Transverse colon (tissue), 4 donors: ENCODE measurements around the gene IMMP2L. TPM values are rescaled to one million over a fixed set of nuclear protein-coding genes. Genes with fewer than 3 reads are reported as not detected.

ENCODE experiments used
- DNase-seq: peaks from one replicate; pipeline ENCODE4 v3.0.0-alpha.2; 2019
- H3K27ac ChIP-seq, 4 donors: fragments of 200-600 bp; sonication (generic); 2 replicates each; pipeline ENCODE4 v1.5.1; 2016 to 2018; ENCODE audit warnings: inconsistent platforms in 4 of 4
- H3K27me3 ChIP-seq: fragments of 200-600 bp; sonication (generic); 2 replicates; pipeline ENCODE4 v1.5.1; 2017; ENCODE audit warnings: inconsistent platforms
- H3K36me3 ChIP-seq, 4 donors: fragments of 200-600 bp; sonication (generic); 2 replicates each; pipeline ENCODE4 v1.5.1; 2017 to 2019; ENCODE audit warnings: inconsistent platforms in 4 of 4
- H3K4me1 ChIP-seq, 4 donors: fragments of 200-600 bp; sonication (generic); 2 replicates each; pipeline ENCODE4 v1.5.1; 2017 to 2020; ENCODE audit warnings: inconsistent platforms in 4 of 4
- H3K4me3 ChIP-seq, 4 donors: fragments of 200-600 bp; sonication (generic); 1 replicate in 1 of 4; 2 replicates in 3 of 4; pipeline versions ENCODE4 v1.5.1 to v1.6.1; 2017 to 2019; ENCODE audit warnings: inconsistent platforms in 4 of 4
- H3K9me3 ChIP-seq, 2 donors: fragments of 200-600 bp; sonication (generic); 2 replicates each; pipeline ENCODE4 v1.5.1; 2017 to 2019; ENCODE audit warnings: inconsistent platforms in 2 of 2
- CTCF ChIP-seq, 5 experiments: fragments of 200-600 bp in 3 of 5; fragments of 450-650 bp in 2 of 5; sonication (generic) in 3 of 5; IDR thresholded peaks; 1 replicate in 2 of 5; 2 replicates in 3 of 5; pipeline ENCODE4 v1.5.1; 2016 to 2017; ENCODE audit warnings: antibody characterized with exemption in 5 of 5, inconsistent platforms in 3 of 5, mild to moderate bottlenecking in 2 of 5, moderate library complexity in 1 of 5
- EP300 ChIP-seq: sonication (generic); formaldehyde crosslinking; IDR thresholded peaks from one replicate; pipeline ENCODE4 v1.6.1; 2017; ENCODE audit warnings: antibody characterized with exemption, low read depth
- POLR2A ChIP-seq: fragments of 450-650 bp; IDR thresholded peaks from one replicate; pipeline ENCODE4 v1.6.1; 2016; ENCODE audit warnings: antibody characterized with exemption, mild to moderate bottlenecking, moderate library complexity
- POLR2AphosphoS5 ChIP-seq, 3 donors: sonication (generic); formaldehyde crosslinking; IDR thresholded peaks; one replicate each; pipeline ENCODE4 v1.6.1; 2016; ENCODE audit warnings: antibody characterized with exemption in 3 of 3
- WGBS, 2 donors: methylation state at CpG; one replicate each; pipeline ENCODE4 v1.1.5; 2018; ENCODE audit warnings: low coverage in 1 of 2; 5-methylcytosine and 5-hydroxymethylcytosine counted together
- in situ Hi-C, 4 donors: fragments of 200-750 bp; cut with MboI; loops; one replicate each; pipeline versions ENCODE4 v1.15.0 to v1.15.1; 2017; ENCODE audit warnings: low sequenced_read_pairs in 3 of 4, low pct_ligation_motif_present in 1 of 4, low pct_unique_long_range_greater_than_20kb in 1 of 4
- intact Hi-C: fragments of 100-400 bp; cut with DNase I; formaldehyde crosslinking; loops from one replicate; pipeline ENCODE4 v1.15.1; 2023; ENCODE audit warnings: low total_unique reads
- total RNA-seq, 4 donors: library from RNA; depleted of rRNA; stranded (reverse); fragments of >200 nt; gene quantifications; one replicate each; pipeline ENCODE4 v1.1.0, GENCODE V29; 2016

IMMP2L gene
- total RNA-seq, 4 donors from 2014 or later, result 8.6 to 69.6 (median 10.9) TPM

GRCh38 chr7:111529507-111530355 lies 32.6 kb downstream of the IMMP2L start:
- Histone ChIP-seq H3K4me3 (no peak overlapping the region), H3K27me3 (no peaks in the 10 kb centered on the region), H3K4me1 (peaks cover 0 to 11% (median 0%) of the 10 kb centered on the region in 4 donors), H3K27ac (no peak overlapping the region), H3K9me3 (no peaks in the 10 kb centered on the region), H3K36me3 (no peaks in the 10 kb centered on the region)
- WGBS, 2 donors, result 62 to 83% methylated on average over 1 of the region's 1 CpG
- intact Hi-C loops, result no loop called here
- TF ChIP-seq EP300, result no peak
- TF ChIP-seq POLR2A, result no peak
- TF ChIP-seq CTCF (IDR thresholded peaks at IDR 0.05), result no peak
- TF ChIP-seq POLR2AphosphoS5 (IDR thresholded peaks at IDR 0.05), result no peak
- DNase-seq, result no peak
- in situ Hi-C loops, result no loop called here

GRCh38 chr7:111528331-111528730 lies 34.0 kb downstream of the IMMP2L start:
- TF ChIP-seq POLR2A, result no peak
- no peak for TF ChIP-seq CTCF (IDR thresholded peaks at IDR 0.05)
- TF ChIP-seq EP300, result no peak
- no peak for TF ChIP-seq POLR2AphosphoS5 (IDR thresholded peaks at IDR 0.05)
- in situ Hi-C loops (no loop called here), intact Hi-C loops (no loop called here)
- no peak for DNase-seq
- 60 to 84% methylated on average over 1 of the region's 1 CpG for WGBS, 2 donors
- no peak overlapping the region for H3K4me3 ChIP-seq
- no peaks in the 10 kb centered on the region for H3K9me3 ChIP-seq
- no peaks in the 10 kb centered on the region for H3K36me3 ChIP-seq
- H3K4me1 ChIP-seq, result peaks cover 0 to 11% (median 0%) of the 10 kb centered on the region in 4 donors
- no peaks in the 10 kb centered on the region for H3K27me3 ChIP-seq
- H3K27ac ChIP-seq, result no peak overlapping the region

- in situ Hi-C loops, result no loop called here
- H3K4me3 ChIP-seq, result no peak overlapping the region
- 44 to 57% methylated on average over 2 of the region's 2 CpGs for WGBS, 2 donors
These were observed 34.7 kb downstream of the IMMP2L start for GRCh38 chr7:111527545-111527944.

GRCh38 chr7:111525100-111525499 lies 37.2 kb downstream of the IMMP2L start:
- intact Hi-C loops (no loop called here), in situ Hi-C loops (no loop called here)
- WGBS, 2 donors, result 83 to 89% methylated on average over 1 of the region's 1 CpG
- Histone ChIP-seq H3K27me3 (no peaks in the 10 kb centered on the region), H3K4me3 (no peak overlapping the region), H3K4me1 (peaks cover 0 to 9% (median 0%) of the 10 kb centered on the region in 4 donors), H3K9me3 (no peaks in the 10 kb centered on the region), H3K27ac (no peak overlapping the region), H3K36me3 (no peaks in the 10 kb centered on the region)
- no peak for TF ChIP-seq CTCF (IDR thresholded peaks at IDR 0.05)
- TF ChIP-seq POLR2AphosphoS5 (IDR thresholded peaks at IDR 0.05), result no peak
- no peak for TF ChIP-seq POLR2A
- no peak for DNase-seq

More at GRCh38 chr7:111527545-111527944, 34.7 kb downstream of the IMMP2L start:
- TF ChIP-seq POLR2A, result no peak
- no peak for TF ChIP-seq POLR2AphosphoS5 (IDR thresholded peaks at IDR 0.05)
- no peak for TF ChIP-seq EP300
- no peak for TF ChIP-seq CTCF (IDR thresholded peaks at IDR 0.05)
- peaks cover 0 to 11% (median 0%) of the 10 kb centered on the region in 4 donors for H3K4me1 ChIP-seq
- no peaks in the 10 kb centered on the region for H3K9me3 ChIP-seq
- H3K27ac ChIP-seq, result no peak overlapping the region
- DNase-seq, result no peak
- intact Hi-C loops, result no loop called here
- H3K27me3 ChIP-seq, result no peaks in the 10 kb centered on the region
- H3K36me3 ChIP-seq, result no peaks in the 10 kb centered on the region
